ENCODE data around the gene MAP1LC3A. TPM values are rescaled to one million over a fixed set of nuclear protein-coding genes. Genes with fewer than 3 reads are reported as not detected.
"Not testable (repeated sequence)": the region's sequence is repeated elsewhere in the genome, so short reads cannot be mapped to it uniquely, and the experiment has no call there.

The MAP1LC3A gene
- total RNA-seq, 2 experiments from 2014 or later = 0.92 to 1.0 TPM

DNA sequence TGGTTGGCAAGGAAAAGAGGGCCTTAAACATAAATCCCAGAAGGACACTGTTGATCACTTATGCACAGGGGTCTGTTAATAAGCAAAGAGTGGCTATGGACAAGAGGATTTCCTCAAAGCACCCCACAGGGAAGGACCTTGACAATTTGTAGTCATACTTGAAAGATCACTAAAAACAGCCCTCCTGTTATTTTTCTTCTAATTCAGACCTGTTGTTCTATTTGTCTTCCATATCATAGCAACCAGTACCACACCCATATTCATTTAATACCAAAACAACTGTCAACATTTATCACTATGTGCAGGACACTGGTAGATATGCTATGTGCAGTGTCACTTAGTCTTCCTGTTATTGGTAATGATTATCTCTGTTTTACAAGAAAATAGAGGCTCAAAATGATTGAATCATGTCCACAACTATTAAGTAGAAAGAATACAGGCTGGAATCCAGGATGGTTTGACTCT lies 45.5 kb upstream of the MAP1LC3A start:
- peaks cover 22% of the 10 kb centered on the region for H3K4me1 Mint-ChIP-seq (ENCODE audit: low read depth)
- POLR2A ChIA-PET = no interaction called here
- CTCF ChIA-PET = interaction anchor here (1.4 to 6.2 kb wide), 2 partner anchors 10 to 200 kb away, joined by 9 to 114 read pairs; no protein-coding TSS in a partner anchor

DNA sequence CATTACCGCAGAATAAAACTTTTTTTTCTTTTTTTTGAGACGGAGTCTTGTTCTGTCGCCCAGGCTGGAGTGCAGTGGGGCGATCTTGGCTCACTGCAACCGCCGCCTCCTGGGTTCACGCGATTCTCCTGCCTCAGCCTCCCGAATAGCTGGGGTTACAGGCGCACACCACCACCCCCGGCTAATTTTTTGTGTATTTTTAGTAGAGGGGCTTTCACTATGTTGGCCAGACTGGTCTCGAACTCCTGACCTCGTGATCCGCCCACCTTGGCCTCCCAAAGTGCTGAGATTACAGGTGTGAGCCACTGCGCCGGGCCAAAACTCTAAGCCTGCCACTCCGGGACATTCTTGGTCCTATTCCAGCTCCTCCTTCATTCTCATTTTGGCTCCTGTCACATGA lies 44.5 kb upstream of the MAP1LC3A start:
- H3K27ac Mint-ChIP-seq; H3K9me3 Mint-ChIP-seq; ATAC-seq; intact Hi-C loops (cut with micrococcal nuclease); DNase-seq; H3K27me3 Mint-ChIP-seq; H3K36me3 Mint-ChIP-seq (ENCODE audit: low read depth): not testable (repeated sequence)
- peak overlapping the region; percentile 98 for H3K4me3 Mint-ChIP-seq
- H3K4me1 Mint-ChIP-seq (ENCODE audit: low read depth) = peaks cover 31% of the 10 kb centered on the region
- CTCF ChIA-PET = interaction anchor here (6.2 kb wide), 1 partner anchor 201 kb away, joined by 114 read pairs; no protein-coding TSS in a partner anchor
- POLR2A ChIA-PET = interaction anchor here (0.7 kb wide), 1 partner anchor 212 kb away, joined by 4 read pairs; no protein-coding TSS in a partner anchor

More for the DNA sequence above, 45.5 kb upstream of the MAP1LC3A start:
- Mint-ChIP-seq H3K36me3 (ENCODE audit: low read depth) (peaks cover 5% of the 10 kb centered on the region), H3K9me3 (no peaks in the 10 kb centered on the region), H3K27me3 (no peaks in the 10 kb centered on the region), H3K27ac (no peak overlapping the region), H3K4me3 (no peak overlapping the region)
- no peak for DNase-seq
- ATAC-seq = no peak
- TF ChIP-seq, protein P1, sequence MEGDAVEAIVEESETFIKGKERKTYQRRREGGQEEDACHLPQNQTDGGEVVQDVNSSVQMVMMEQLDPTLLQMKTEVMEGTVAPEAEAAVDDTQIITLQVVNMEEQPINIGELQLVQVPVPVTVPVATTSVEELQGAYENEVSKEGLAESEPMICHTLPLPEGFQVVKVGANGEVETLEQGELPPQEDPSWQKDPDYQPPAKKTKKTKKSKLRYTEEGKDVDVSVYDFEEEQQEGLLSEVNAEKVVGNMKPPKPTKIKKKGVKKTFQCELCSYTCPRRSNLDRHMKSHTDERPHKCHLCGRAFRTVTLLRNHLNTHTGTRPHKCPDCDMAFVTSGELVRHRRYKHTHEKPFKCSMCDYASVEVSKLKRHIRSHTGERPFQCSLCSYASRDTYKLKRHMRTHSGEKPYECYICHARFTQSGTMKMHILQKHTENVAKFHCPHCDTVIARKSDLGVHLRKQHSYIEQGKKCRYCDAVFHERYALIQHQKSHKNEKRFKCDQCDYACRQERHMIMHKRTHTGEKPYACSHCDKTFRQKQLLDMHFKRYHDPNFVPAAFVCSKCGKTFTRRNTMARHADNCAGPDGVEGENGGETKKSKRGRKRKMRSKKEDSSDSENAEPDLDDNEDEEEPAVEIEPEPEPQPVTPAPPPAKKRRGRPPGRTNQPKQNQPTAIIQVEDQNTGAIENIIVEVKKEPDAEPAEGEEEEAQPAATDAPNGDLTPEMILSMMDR (IDR thresholded peaks at IDR 0.05) = no peak
- intact Hi-C loops (cut with micrococcal nuclease) = no loop called here

DNA sequence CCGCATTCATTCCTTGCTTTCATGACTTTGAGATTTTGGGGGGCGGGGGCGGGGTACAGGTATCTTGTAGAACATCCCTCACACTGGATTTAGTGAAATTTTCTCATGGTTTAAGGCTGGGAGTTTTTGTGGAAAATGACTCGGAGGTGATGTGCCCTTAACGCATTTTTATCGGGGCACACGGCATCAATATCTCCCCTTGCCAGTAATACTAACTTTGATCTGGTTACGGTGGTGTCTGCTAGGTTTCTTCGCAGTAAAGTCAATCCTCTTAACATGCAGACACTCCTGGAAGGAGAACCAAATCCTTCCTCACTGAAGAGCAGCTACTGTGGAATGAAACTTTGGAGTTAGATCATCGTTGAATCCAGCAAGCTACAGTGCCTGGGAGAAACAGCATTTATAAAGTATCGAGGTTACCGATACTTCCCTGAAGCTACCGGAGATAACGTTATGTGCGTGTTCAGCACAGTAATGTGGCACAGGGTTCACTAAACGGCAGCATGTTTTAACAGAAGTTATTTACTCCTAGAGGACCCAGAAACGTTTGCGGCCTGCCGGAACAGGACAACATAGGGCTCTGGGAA lies 43.5 kb upstream of the MAP1LC3A start:
- CTCF ChIA-PET = interaction anchor here (0.9 to 6.2 kb wide), 4 partner anchors 24 to 214 kb away, joined by 3 to 114 read pairs (median 8); no protein-coding TSS in a partner anchor
- no peaks in the 10 kb centered on the region for H3K9me3 Mint-ChIP-seq
- TF ChIP-seq, protein P1 (IDR thresholded peaks at IDR 0.05) = no peak
- peak overlapping the region; percentile 96 for H3K27ac Mint-ChIP-seq
- POLR2A ChIA-PET = interaction anchor here (0.6 to 1.9 kb wide), 6 partner anchors 12 to 213 kb away, joined by 3 to 5 read pairs (median 3); no protein-coding TSS in a partner anchor
- H3K27me3 Mint-ChIP-seq = no peaks in the 10 kb centered on the region
- H3K4me3 Mint-ChIP-seq = peak overlapping the region; percentile 98
- peaks cover 6% of the 10 kb centered on the region for H3K36me3 Mint-ChIP-seq (ENCODE audit: low read depth)
- intact Hi-C loops (cut with micrococcal nuclease) = loop anchor here (5.0 kb wide), 1 partner anchor 213 kb away; the partner anchor contains the start of gene AHCY
- peaks cover 35% of the 10 kb centered on the region for H3K4me1 Mint-ChIP-seq (ENCODE audit: low read depth)
- DNase-seq (no peak), ATAC-seq (no peak)

DNA sequence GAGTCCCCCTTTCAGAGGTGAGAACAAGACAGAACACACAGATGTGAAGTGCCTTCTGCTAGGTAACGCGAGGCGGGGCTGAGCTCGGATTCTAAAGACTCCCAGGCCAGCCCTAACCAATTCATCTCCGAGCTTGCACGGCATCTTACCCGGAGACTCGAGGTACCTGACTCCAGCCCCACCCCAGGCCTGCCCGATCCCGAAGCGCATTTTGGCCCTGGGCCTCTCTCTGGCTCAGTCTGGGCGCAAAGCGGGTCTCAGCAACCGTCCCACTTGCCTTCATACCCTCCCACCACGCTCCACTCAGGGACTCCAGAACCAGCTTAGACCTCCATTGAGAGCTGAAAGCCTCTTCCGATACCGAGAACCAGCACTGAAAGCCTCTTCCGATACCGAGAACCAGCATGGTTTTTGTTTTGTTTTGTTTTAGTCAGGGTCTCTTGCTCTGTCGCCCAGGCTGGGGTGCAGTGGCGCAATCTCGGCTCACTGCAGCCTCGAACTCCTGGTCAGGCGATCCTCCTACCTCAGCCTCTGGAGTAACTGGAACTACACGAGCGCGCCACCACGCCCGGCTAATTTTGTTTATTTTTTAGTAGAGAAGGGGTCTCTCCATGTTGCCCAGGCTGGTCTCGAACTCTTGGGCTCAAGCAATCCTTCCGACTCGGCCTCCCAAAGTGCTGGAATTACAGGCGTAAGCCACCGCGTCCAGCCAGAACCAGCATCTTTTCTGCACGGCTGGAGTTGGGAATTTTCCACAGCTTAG lies 42.9 kb upstream of the MAP1LC3A start:
- Mint-ChIP-seq H3K27me3 (no peaks in the 10 kb centered on the region), H3K9me3 (no peaks in the 10 kb centered on the region), H3K4me1 (ENCODE audit: low read depth) (peaks cover 40% of the 10 kb centered on the region), H3K27ac (peak overlapping the region; percentile 96), H3K36me3 (ENCODE audit: low read depth) (peaks cover 6% of the 10 kb centered on the region), H3K4me3 (peak overlapping the region; percentile 98)
- DNase-seq (peak; percentile 88), ATAC-seq (peak; percentile 80)
- intact Hi-C loops (cut with micrococcal nuclease) = loop anchor here (5.0 kb wide), 1 partner anchor 213 kb away; the partner anchor contains the start of gene AHCY
- POLR2A ChIA-PET = interaction anchor here (1.0 to 3.0 kb wide), 15 partner anchors 10 to 308 kb away, joined by 3 to 14 read pairs (median 4); partner anchors contain the start of genes AHCY, ITCH and TP53INP2
- CTCF ChIA-PET = interaction anchor here (0.9 to 6.2 kb wide), 9 partner anchors 15 to 254 kb away, joined by 3 to 114 read pairs (median 8); no protein-coding TSS in a partner anchor
- TF ChIP-seq, protein P1 (IDR thresholded peaks at IDR 0.05) = no peak

Measured in activated CD8-positive, alpha-beta T cell treated with anti-CD3 and anti-CD28 coated beads for 36 hours (primary cell).